AG09319 (cell line): Measurements from ENCODE around the gene TMCC2.

ENCODE experiments used
- DNase-seq: peaks from one replicate; pipeline ENCODE4 v3.0.0-alpha.2; 2010; ENCODE audit warnings: low read depth; ENCODE audit errors: extremely low read depth
- CTCF ChIP-seq: IDR thresholded peaks from 2 replicates; pipeline ENCODE4 v1.5.1; 2011; ENCODE audit warnings: low read depth, mild to moderate bottlenecking, inconsistent platforms, low read length, moderate library complexity

Gene TMCC2

GRCh38 chr1:205216588-205216987 is 11.2 kb upstream of the TMCC2 start:
- no peak for DNase-seq
- no peak for TF ChIP-seq CTCF

- DNase-seq = no peak
- no peak for TF ChIP-seq CTCF
These were observed 10.3 kb upstream of the TMCC2 start for GRCh38 chr1:205217418-205217817.

- TF ChIP-seq CTCF = no peak
- DNase-seq = no peak
These were observed 7.3 kb upstream of the TMCC2 start for GRCh38 chr1:205220421-205220820.

GRCh38 chr1:205224736-205225135 is 3.0 kb upstream of the TMCC2 start:
- no peak for DNase-seq

GRCh38 chr1:205225901-205226765 is 1.6 kb upstream of the TMCC2 start:
- no peak for TF ChIP-seq CTCF
- DNase-seq = no peak

More at GRCh38 chr1:205224736-205225135, 3.0 kb upstream of the TMCC2 start:
- TF ChIP-seq CTCF = no peak

- no peak for DNase-seq
- TF ChIP-seq CTCF = no peak
These were observed 720 bp upstream of the TMCC2 start for GRCh38 chr1:205226868-205227583.

- no peak for TF ChIP-seq CTCF
- no peak for DNase-seq
These were observed 361 bp downstream of the TMCC2 start for GRCh38 chr1:205228093-205228521.
